Middle frontal gyrus (tissue), 1 donor: ENCODE results near the gene VAPA.

Experiments
- DNase-seq: peaks from one replicate; pipeline ENCODE4 v3.0.0-alpha.2; 2015; ENCODE audit warnings: low spot score; ENCODE audit errors: extremely low spot score

Gene VAPA

GRCh38 chr18:9998330-9998729 lies 84.5 kb downstream of the VAPA start:
- DNase-seq, result no peak

- no peak for DNase-seq
These were observed 88.5 kb downstream of the VAPA start for GRCh38 chr18:10002280-10002679.

DNA sequence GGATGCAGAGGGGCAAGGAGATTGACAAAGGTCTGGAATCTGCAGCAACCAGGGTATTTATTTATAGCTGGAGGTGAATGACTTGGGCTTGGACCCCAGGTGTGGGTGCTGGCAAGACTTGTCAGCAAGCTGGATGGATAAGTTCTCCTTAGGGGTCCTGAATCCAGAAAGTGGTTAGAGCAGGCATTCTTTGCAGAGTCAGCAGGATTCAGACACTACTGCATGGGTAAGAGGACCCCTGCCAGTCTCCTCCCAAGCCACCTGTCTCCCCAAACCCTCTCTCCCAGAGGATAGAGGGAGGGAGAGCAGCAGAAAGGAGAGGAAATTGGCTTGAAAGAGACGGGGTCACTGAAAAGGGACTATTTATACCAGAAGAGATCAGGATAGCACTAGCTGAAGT lies 89.5 kb downstream of the VAPA start:
- no peak for DNase-seq

- no peak for DNase-seq
These were observed 90.0 kb downstream of the VAPA start for GRCh38 chr18:10003866-10004265.

GRCh38 chr18:10006311-10006893 lies 92.6 kb downstream of the VAPA start:
- no peak for DNase-seq

DNA sequence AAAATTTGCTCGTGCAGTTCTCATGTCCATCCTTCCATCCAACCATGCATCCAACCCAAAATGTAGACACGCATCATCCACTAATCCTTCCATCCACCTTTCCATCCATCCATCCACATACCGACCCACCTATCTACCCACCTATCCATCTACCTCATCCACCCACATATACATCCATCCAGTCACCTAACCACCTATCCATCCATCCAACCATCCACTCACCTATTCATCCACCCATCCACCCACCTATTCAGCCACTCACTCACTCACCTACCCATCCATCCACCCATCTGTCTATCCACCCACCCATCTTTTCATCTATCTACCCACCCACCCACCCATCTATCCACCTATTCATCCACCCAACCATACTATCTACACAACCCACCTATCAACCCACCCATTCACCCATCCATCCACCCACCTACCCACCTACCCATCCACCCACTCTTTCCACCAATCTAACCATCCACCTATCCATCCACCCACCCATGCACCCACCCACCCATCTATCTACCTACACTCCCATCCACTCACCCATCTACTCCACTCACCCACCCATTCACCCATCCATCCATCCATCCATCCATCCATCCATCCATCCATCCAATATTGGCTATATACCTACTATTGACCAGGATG lies 94.3 kb downstream of the VAPA start:
- DNase-seq, result no peak
